NOMO-1 treated with DMSO at 0.1 percent for 48 hours (cell line): Measurements from ENCODE around the gene EEF1G.
"Not testable (repeated sequence)": the region's sequence is repeated elsewhere in the genome, so short reads cannot be mapped to it uniquely, and the experiment has no call there.

Experiments
- DNase-seq: peaks from one replicate; lab custom pipeline; 2025; ENCODE audit not compliant: unreplicated experiment; lab: John Stamatoyannopoulos, UW

EEF1G gene

GRCh38 chr11:62556108-62556874 is 17.4 kb downstream of the EEF1G start:
- DNase-seq = peak; percentile 96

- peak; percentile 94 for DNase-seq
These were observed 18.1 kb downstream of the EEF1G start for GRCh38 chr11:62555464-62556107.

GRCh38 chr11:62554387-62555167 is 19.1 kb downstream of the EEF1G start:
- no peak for DNase-seq

GRCh38 chr11:62553839-62554361 is 19.8 kb downstream of the EEF1G start:
- DNase-seq = no peak

- DNase-seq = peak; percentile 89
These were observed 20.4 kb downstream of the EEF1G start for GRCh38 chr11:62553080-62553838.

GRCh38 chr11:62552485-62553079 is 21.1 kb downstream of the EEF1G start:
- DNase-seq = no peak

- DNase-seq = not testable (repeated sequence)
These were observed 23.2 kb downstream of the EEF1G start for GRCh38 chr11:62550478-62550877.

- no peak for DNase-seq
These were observed 25.0 kb downstream of the EEF1G start for GRCh38 chr11:62548545-62549335.

GRCh38 chr11:62547691-62548281 is 25.9 kb downstream of the EEF1G start:
- DNase-seq = no peak

- DNase-seq = no peak
These were observed 26.6 kb downstream of the EEF1G start for GRCh38 chr11:62546929-62547625.

GRCh38 chr11:62546244-62546928 is 27.3 kb downstream of the EEF1G start, which contains the start of gene AHNAK:
Gene AHNAK (minus strand): TSS chr11:62546806. CDS start chr11:62536098, 10,708 bp downstream.
- DNase-seq = peak; percentile 58

GRCh38 chr11:62545437-62546243 is 28.1 kb downstream of the EEF1G start:
- DNase-seq = peak; percentile 52

GRCh38 chr11:62544581-62545436 is 28.9 kb downstream of the EEF1G start:
- DNase-seq = peak; percentile 19

- no peak for DNase-seq
These were observed 29.8 kb downstream of the EEF1G start for GRCh38 chr11:62543680-62544444.
